OCI-LY7 (cell line): Measurements from ENCODE around the gene A1CF. TPM values are rescaled to one million over a fixed set of nuclear protein-coding genes. Genes with fewer than 3 reads are reported as not detected.

Source experiments
- BruUV-seq: library from RNA; stranded (reverse); fragments of 400-500 nt; replicated peaks from 2 replicates; lab custom pipeline; 2021; lab: Mats Ljungman, UMichigan
- CTCF ChIA-PET: fragments of 300-600 bp; sonication (Branson Sonifier 250); formaldehyde crosslinking; loops from one replicate; lab custom pipeline; 2022; ENCODE audit warnings: antibody characterized with exemption; ENCODE audit not compliant: unreplicated experiment; lab: Charles Lee
- POLR2A ChIA-PET: fragments of 300-600 bp; sonication (Branson Sonifier 250); formaldehyde crosslinking; loops from one replicate; lab custom pipeline; 2022; ENCODE audit warnings: antibody characterized with exemption; lab: Charles Lee
- DNase-seq: peaks from one replicate; pipeline ENCODE4 v3.0.0-alpha.2; 2015; ENCODE audit warnings: low spot score
- H2AFZ ChIP-seq: fragments of 200-600 bp; sonication (generic), shearing (Covaris generic); 2 replicates; pipeline ENCODE4 v1.6.1; 2014; ENCODE audit warnings: mild to moderate bottlenecking, antibody characterized with exemption, low read length, moderate library complexity
- H3K27ac ChIP-seq: fragments of 200-600 bp; sonication (generic); 2 replicates; pipeline ENCODE4 v1.5.1; 2014; ENCODE audit warnings: mixed run types, low read depth, mild to moderate bottlenecking, moderate library complexity, low read length, inconsistent platforms; ENCODE audit not compliant: poor library complexity, severe bottlenecking
- H3K36me3 ChIP-seq: fragments of 200-600 bp; sonication (generic); 2 replicates; pipeline ENCODE4 v1.6.1; 2014; ENCODE audit warnings: mild to moderate bottlenecking, antibody characterized with exemption, low read length, moderate library complexity, mixed read lengths; ENCODE audit not compliant: insufficient read depth
- H3K4me1 ChIP-seq: fragments of 200-600 bp; sonication (generic); 2 replicates; pipeline ENCODE4 v1.5.1; 2014; ENCODE audit warnings: mild to moderate bottlenecking, low read length; ENCODE audit not compliant: insufficient read depth, poor library complexity, severe bottlenecking
- H3K4me2 ChIP-seq: fragments of 200-600 bp; sonication (generic); 2 replicates; pipeline ENCODE4 v1.6.1; 2014; ENCODE audit warnings: mild to moderate bottlenecking, low read length
- H3K4me3 ChIP-seq: fragments of 200-600 bp; sonication (generic); 2 replicates; pipeline ENCODE4 v1.5.1; 2014; ENCODE audit warnings: mild to moderate bottlenecking, low read depth, low read length; ENCODE audit not compliant: poor library complexity, severe bottlenecking
- H3K79me2 ChIP-seq: fragments of 200-600 bp; sonication (generic); 2 replicates; pipeline ENCODE4 v1.6.1; 2016; ENCODE audit warnings: low read depth, mild to moderate bottlenecking, low read length, moderate library complexity, mixed read lengths; ENCODE audit not compliant: insufficient read depth
- H3K9me2 ChIP-seq: fragments of 200-600 bp; sonication (generic); 2 replicates; pipeline ENCODE4 v1.6.1; 2016; ENCODE audit warnings: mild to moderate bottlenecking, low read length, mixed read lengths; ENCODE audit not compliant: insufficient read depth
- H3K9me3 ChIP-seq: fragments of 200-600 bp; sonication (generic); 2 replicates; pipeline ENCODE4 v1.6.1; 2014; ENCODE audit warnings: mild to moderate bottlenecking, mixed run types, low read length, mixed read lengths
- H4K20me1 ChIP-seq: fragments of 200-600 bp; sonication (generic); 2 replicates; pipeline ENCODE4 v1.6.1; 2014; ENCODE audit warnings: mild to moderate bottlenecking, antibody characterized with exemption, low read length, moderate library complexity, mixed read lengths; ENCODE audit not compliant: insufficient read depth
- CTCF ChIP-seq: fragments of 200-600 bp; sonication (generic); conservative IDR thresholded peaks from 2 replicates; pipeline ENCODE4 v1.5.1; 2014; ENCODE audit warnings: mild to moderate bottlenecking, antibody characterized with exemption, low read length, moderate library complexity, mixed read lengths
- EZH2phosphoT487 ChIP-seq: fragments of 200-600 bp; sonication (generic); IDR thresholded peaks from 2 replicates; pipeline ENCODE4 v1.6.1; 2018; ENCODE audit warnings: low read depth, borderline replicate concordance, mild to moderate bottlenecking, mixed run types, antibody characterized with exemption, low read length, moderate library complexity, mixed read lengths
- intact Hi-C: fragments of 100-400 bp; cut with micrococcal nuclease; formaldehyde crosslinking; loops from one replicate; pipeline ENCODE4 v1.10.0; 2022; ENCODE audit not compliant: unreplicated experiment
- total RNA-seq, 2 experiments: library from RNA; depleted of rRNA in 1 of 2; stranded (reverse); fragments of >200 nt in 1 of 2; shearing (Covaris generic) in 1 of 2; gene quantifications; 2 replicates each; pipeline ENCODE4 v1.2.3, GENCODE V29; 2014 to 2022

Gene A1CF
- total RNA-seq, 2 experiments from 2014 or later: not detected

GRCh38 chr10:50876429-50876828 lies 9.0 kb downstream of the A1CF start:
- CTCF ChIA-PET: no interaction called here
- intact Hi-C loops: no loop called here
- Histone ChIP-seq H2AFZ (no peak overlapping the region), H3K79me2 (no peaks in the 10 kb centered on the region), H3K4me1 (no peaks in the 10 kb centered on the region), H3K4me2 (no peak overlapping the region), H4K20me1 (no peaks in the 10 kb centered on the region), H3K27ac (no peak overlapping the region), H3K4me3 (no peak overlapping the region), H3K9me3 (no peaks in the 10 kb centered on the region), H3K36me3 (no peaks in the 10 kb centered on the region), H3K9me2 (no peaks in the 10 kb centered on the region)
- POLR2A ChIA-PET: no interaction called here
- TF ChIP-seq EZH2phosphoT487 (no peak), CTCF (no peak)
- no TSS peak for BruUV-seq
- no peak for DNase-seq

- no peak overlapping the region for H3K4me2 ChIP-seq
- no peak overlapping the region for H3K27ac ChIP-seq
- H4K20me1 ChIP-seq: no peaks in the 10 kb centered on the region
- H3K4me1 ChIP-seq: no peaks in the 10 kb centered on the region
- TF ChIP-seq CTCF: no peak
- TF ChIP-seq EZH2phosphoT487: no peak
- no peaks in the 10 kb centered on the region for H3K9me2 ChIP-seq
- H3K9me3 ChIP-seq: no peaks in the 10 kb centered on the region
- intact Hi-C loops: no loop called here
- H3K36me3 ChIP-seq: no peaks in the 10 kb centered on the region
- ChIA-PET CTCF (no interaction called here), POLR2A (interaction anchor here (0.8 kb wide), 1 partner anchor 27 kb away, joined by 3 read pairs; no protein-coding TSS in a partner anchor)
- H3K79me2 ChIP-seq: no peaks in the 10 kb centered on the region
- H3K4me3 ChIP-seq: no peak overlapping the region
- no TSS peak for BruUV-seq
- DNase-seq: no peak
- no peak overlapping the region for H2AFZ ChIP-seq
Measured at GRCh38 chr10:50874723-50875122, 10.7 kb downstream of the A1CF start.

- Histone ChIP-seq H3K79me2 (no peaks in the 10 kb centered on the region), H3K9me2 (no peaks in the 10 kb centered on the region), H3K9me3 (no peaks in the 10 kb centered on the region), H3K4me3 (no peak overlapping the region), H2AFZ (no peak overlapping the region), H3K27ac (no peak overlapping the region), H3K4me1 (no peaks in the 10 kb centered on the region), H3K36me3 (no peaks in the 10 kb centered on the region), H3K4me2 (no peak overlapping the region), H4K20me1 (no peaks in the 10 kb centered on the region)
- intact Hi-C loops: no loop called here
- no peak for DNase-seq
- ChIA-PET CTCF (no interaction called here), POLR2A (interaction anchor here (1.0 kb wide), 1 partner anchor 18 kb away, joined by 3 read pairs; no protein-coding TSS in a partner anchor)
- TF ChIP-seq CTCF (no peak), EZH2phosphoT487 (no peak)
- BruUV-seq: no TSS peak
Measured at GRCh38 chr10:50866317-50866716, 19.1 kb downstream of the A1CF start.
